Immature natural killer cell (primary cell): ENCODE data around the gene STK36. TPM values are rescaled to one million over a fixed set of nuclear protein-coding genes. Genes with fewer than 3 reads are reported as not detected.

ENCODE experiments used
- DNase-seq, 3 donors: peaks; one replicate each; pipeline ENCODE4 v3.0.0; 2022; ENCODE audit warnings: mixed read lengths in 1 of 3
- H3K27ac Mint-ChIP-seq, 6 donors: one replicate each; pipeline ENCODE4 v1.8.0; 2020; ENCODE audit warnings: mixed read lengths in 6 of 6, mild to moderate bottlenecking in 5 of 6, inconsistent platforms in 4 of 6, moderate library complexity in 3 of 6
- H3K27me3 Mint-ChIP-seq, 3 donors: one replicate each; pipeline ENCODE4 v1.8.0; 2020 to 2021; ENCODE audit warnings: low read depth in 3 of 3, mild to moderate bottlenecking in 3 of 3, mixed read lengths in 3 of 3, moderate library complexity in 3 of 3, inconsistent platforms in 1 of 3
- H3K36me3 Mint-ChIP-seq, 3 donors: one replicate each; pipeline ENCODE4 v1.8.0; 2020; ENCODE audit warnings: mixed read lengths in 3 of 3, inconsistent platforms in 2 of 3, mild to moderate bottlenecking in 2 of 3
- H3K4me1 Mint-ChIP-seq, 2 donors: one replicate each; pipeline ENCODE4 v1.8.0; 2020; ENCODE audit warnings: inconsistent platforms in 2 of 2, mild to moderate bottlenecking in 2 of 2, mixed read lengths in 2 of 2, moderate library complexity in 1 of 2
- H3K4me3 Mint-ChIP-seq, 5 donors: one replicate each; pipeline ENCODE4 v1.8.0; 2020; ENCODE audit warnings: mild to moderate bottlenecking in 5 of 5, mixed read lengths in 5 of 5, inconsistent platforms in 3 of 5, moderate library complexity in 3 of 5
- H3K9me3 Mint-ChIP-seq, 6 donors: one replicate each; pipeline ENCODE4 v1.8.0; 2020; ENCODE audit warnings: mild to moderate bottlenecking in 6 of 6, mixed read lengths in 6 of 6, inconsistent platforms in 4 of 6, moderate library complexity in 3 of 6
- polyA plus RNA-seq, 3 donors: library from polyadenylated mRNA; unstranded; fragments of 300-500 nt; fragmentation: Illumina TruSeq; gene quantifications; one replicate each; pipeline ENCODE4 v1.2.3, GENCODE V29; 2021

Gene STK36
- polyA plus RNA-seq, 3 donors from 2014 or later, result 3.0 to 3.9 (median 3.9) TPM

DNA sequence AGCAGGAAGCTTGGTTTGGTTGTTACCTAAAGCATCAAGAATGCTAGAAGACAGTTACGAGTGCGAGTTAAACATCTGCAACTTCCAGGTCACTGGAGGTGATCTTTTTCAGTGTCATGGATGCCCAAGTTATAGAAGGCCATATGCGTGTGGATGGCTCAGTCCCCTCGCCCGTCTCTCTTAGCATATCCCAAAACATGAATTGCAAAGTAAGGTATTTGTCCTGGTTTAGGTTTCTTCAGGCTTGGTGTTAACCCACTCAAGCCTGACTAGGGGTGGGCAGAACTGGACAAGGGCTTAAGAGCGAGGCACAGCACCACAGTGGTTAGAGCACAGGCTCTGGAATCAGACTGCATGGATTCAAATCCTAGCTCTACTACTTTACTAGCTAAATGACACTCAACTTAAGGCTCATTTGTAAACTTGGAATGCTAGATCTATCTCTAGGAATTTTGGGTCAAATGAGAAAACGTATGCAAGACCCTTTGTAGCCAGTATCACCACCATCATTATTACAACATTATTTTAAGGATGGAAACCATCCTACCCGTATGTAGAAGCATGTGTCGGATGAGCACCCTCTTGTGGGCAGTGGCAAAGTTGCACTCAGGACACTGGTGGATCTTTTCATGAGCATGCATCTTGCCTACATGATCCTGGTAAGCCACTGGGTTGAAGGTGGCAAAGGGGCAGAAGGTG lies 23.6 kb upstream of the STK36 start:
- Mint-ChIP-seq H3K9me3 (no peaks in the 10 kb centered on the region), H3K36me3 (peaks cover 5 to 37% (median 15%) of the 10 kb centered on the region in 3 donors), H3K27ac (peak overlapping the region in 5 of 6 donors; percentile 6 to 80 (median 37)), H3K4me3 (no peak overlapping the region), H3K4me1 (peaks cover 12 to 14% of the 10 kb centered on the region in 2 donors), H3K27me3 (no peaks in the 10 kb centered on the region)
- peak; percentile 23 to 45 (median 33) for DNase-seq

DNA sequence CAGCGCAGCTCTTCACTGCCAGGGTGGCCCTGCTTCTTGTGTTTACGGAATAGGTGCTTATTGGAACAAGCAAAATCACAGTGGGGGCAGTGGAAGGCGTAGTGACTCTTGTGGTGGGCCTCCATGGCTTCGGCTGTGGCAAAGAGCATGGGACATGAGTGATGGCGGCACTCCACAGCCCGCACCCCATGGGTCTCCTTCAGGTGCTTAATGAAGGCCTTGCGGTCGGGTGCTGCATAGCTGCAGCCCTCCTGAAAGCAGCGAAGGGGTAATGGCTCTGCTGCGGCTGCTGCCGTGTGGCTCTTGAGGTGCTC lies 23.1 kb upstream of the STK36 start:
- H3K27me3 Mint-ChIP-seq, result no peaks in the 10 kb centered on the region
- no peaks in the 10 kb centered on the region for H3K9me3 Mint-ChIP-seq
- no peak for DNase-seq
- H3K4me1 Mint-ChIP-seq, result peaks cover 12 to 14% of the 10 kb centered on the region in 2 donors
- H3K4me3 Mint-ChIP-seq, result no peak overlapping the region
- peaks cover 5 to 37% (median 15%) of the 10 kb centered on the region in 3 donors for H3K36me3 Mint-ChIP-seq
- peak overlapping the region in 3 of 6 donors; percentile 37 to 80 (median 46) for H3K27ac Mint-ChIP-seq

DNA sequence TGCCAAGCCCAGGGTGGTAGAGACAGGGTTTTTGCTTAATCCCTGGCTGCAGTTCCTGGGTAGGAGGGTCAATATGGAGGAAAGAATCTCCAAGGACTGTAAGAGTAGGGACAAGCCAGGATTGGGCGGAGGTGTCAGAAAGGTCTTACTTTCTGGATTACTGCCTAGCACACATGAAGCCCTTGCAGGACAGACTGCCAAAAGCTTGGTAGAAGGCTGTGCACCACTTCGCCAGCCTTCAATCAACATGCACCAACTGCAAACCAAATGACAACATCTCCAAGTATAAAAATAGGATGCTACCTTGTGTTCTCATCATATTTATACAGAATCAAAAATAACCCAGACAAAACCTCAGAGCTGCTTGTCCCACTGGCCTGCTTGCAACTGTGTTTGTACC lies 16.1 kb upstream of the STK36 start:
- peaks cover 8 to 15% (median 12%) of the 10 kb centered on the region in 3 donors for H3K36me3 Mint-ChIP-seq
- H3K4me1 Mint-ChIP-seq, result peaks cover 28 to 35% of the 10 kb centered on the region in 2 donors
- H3K4me3 Mint-ChIP-seq, result no peak overlapping the region
- H3K27ac Mint-ChIP-seq, result no peak overlapping the region
- no peaks in the 10 kb centered on the region for H3K9me3 Mint-ChIP-seq
- peaks cover 0 to 2% (median 1%) of the 10 kb centered on the region in 3 donors for H3K27me3 Mint-ChIP-seq
- no peak for DNase-seq

DNA sequence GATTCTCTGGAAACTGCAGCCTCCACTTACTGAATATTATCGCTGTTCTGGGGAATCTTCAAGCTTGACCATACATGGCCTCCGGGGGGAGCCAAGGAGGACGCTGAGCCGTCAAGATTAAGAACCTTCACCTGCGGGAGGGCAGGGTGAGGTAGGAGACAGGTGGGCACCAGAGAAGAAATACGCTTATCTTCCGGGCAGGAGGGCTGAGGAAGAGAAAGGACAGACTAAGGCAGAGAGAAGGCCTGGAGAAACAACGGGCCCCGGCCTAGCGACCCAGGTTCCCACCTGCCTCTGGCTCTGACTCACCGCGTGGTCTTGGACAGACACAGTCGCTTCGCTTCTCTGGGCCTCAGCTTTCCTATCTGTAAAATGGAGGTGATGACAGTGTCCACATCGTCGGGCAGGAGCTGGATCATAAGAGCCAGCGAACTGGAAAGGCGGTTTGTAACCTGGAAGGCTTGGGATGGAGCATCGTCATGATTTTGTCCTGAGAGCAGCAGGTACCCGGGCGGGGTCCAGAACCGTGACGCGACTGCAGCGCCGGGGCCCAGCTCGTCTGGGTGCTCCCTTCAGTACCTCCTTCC lies 13.1 kb upstream of the STK36 start:
- H3K36me3 Mint-ChIP-seq, result peaks cover 8 to 26% (median 8%) of the 10 kb centered on the region in 3 donors
- H3K4me1 Mint-ChIP-seq, result peaks cover 28 to 35% of the 10 kb centered on the region in 2 donors
- peaks cover 0 to 2% (median 1%) of the 10 kb centered on the region in 3 donors for H3K27me3 Mint-ChIP-seq
- peak overlapping the region; percentile 88 to 94 (median 90) for H3K27ac Mint-ChIP-seq
- DNase-seq, result peak in 2 of 3 donors; percentile 17 to 22
- no peaks in the 10 kb centered on the region for H3K9me3 Mint-ChIP-seq
- H3K4me3 Mint-ChIP-seq, result peak overlapping the region; percentile 93 to 100 (median 97)

DNA sequence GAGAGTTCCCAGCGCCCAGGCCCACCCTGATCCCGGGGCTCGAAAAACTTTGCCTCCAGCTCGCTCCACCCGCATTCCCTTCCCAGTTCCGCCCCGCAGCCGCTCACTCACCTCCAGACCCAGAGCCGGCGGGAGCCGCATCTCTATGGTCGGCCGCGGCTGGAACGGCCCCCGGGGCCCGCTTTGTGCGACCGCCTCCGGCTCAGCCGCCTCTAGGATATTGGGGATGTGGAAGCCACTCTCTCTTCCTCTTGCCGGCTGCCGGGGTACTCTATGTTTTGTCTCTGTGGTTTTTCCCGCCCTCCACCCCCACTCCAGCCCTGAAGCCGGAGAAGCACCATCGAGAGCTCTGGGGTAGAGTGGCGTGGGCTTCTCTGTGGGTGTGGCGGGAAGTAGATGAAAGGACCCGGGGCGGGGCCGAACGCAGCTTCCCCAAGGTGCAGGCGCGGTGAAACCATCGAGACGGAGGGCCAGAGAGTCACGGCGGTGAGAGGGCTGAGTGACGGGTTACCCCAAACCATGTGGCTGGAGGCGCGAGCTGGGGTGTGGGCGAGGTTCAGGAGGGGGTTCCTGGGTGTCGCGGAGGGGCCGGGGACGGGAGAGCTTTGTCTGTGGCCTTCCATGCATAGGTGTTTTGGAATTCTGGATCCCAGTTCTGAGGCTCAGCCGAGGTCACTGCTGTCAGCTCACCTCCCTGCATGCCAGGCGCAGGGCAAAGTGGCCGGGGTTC lies 12.5 kb upstream of the STK36 start, which contains the start of the genes BCS1L and ZNF142:
Gene BCS1L, plus strand, starts transcription at position 426 of the 730 bp plus-strand sequence. CDS start 1,305 bp downstream, outside the sequence.
Gene ZNF142, minus strand, starts transcription at position 366 of the 730 bp plus-strand sequence. CDS start 3,194 bp downstream, outside the sequence.
- H3K36me3 Mint-ChIP-seq, result peaks cover 9 to 29% (median 10%) of the 10 kb centered on the region in 3 donors

DNA sequence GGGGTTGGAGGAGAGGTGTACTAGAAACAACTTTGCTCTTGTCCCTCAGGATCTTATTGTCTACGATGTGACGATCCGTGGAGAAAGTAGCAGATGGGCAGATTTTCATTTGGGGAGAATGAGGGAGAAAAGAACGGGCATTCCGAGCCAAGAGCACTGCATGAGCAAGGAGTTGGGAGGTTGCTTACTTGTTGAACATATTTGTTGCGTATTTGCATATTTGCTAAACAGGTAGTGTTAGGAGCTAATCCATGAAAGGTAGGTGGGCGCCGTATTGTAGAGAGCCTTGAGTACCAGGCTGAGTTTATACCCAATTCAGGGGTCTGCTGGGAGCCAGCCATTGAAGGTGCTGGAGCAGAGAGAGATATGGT lies 11.9 kb upstream of the STK36 start:
- H3K4me3 Mint-ChIP-seq, result peak overlapping the region; percentile 93 to 100 (median 97)
- H3K9me3 Mint-ChIP-seq, result no peaks in the 10 kb centered on the region
- DNase-seq, result no peak
- H3K27ac Mint-ChIP-seq, result peak overlapping the region; percentile 88 to 94 (median 90)
- peaks cover 0 to 2% (median 1%) of the 10 kb centered on the region in 3 donors for H3K27me3 Mint-ChIP-seq
- peaks cover 14 to 34% (median 16%) of the 10 kb centered on the region in 3 donors for H3K36me3 Mint-ChIP-seq
- peaks cover 28 to 35% of the 10 kb centered on the region in 2 donors for H3K4me1 Mint-ChIP-seq

More for the DNA sequence above, 12.5 kb upstream of the STK36 start, which contains the start of the genes BCS1L and ZNF142:
- Mint-ChIP-seq H3K4me3 (peak within 1 kb of the TSS; percentile 93 to 100 (median 97)), H3K4me1 (peaks cover 28 to 35% of the 10 kb centered on the region in 2 donors), H3K27ac (peak within 1 kb of the TSS; percentile 88 to 94 (median 90)), H3K9me3 (no peaks in the 10 kb centered on the region), H3K27me3 (peaks cover 0 to 2% (median 1%) of the 10 kb centered on the region in 3 donors)
- peak; percentile 84 to 88 (median 85) for DNase-seq

DNA sequence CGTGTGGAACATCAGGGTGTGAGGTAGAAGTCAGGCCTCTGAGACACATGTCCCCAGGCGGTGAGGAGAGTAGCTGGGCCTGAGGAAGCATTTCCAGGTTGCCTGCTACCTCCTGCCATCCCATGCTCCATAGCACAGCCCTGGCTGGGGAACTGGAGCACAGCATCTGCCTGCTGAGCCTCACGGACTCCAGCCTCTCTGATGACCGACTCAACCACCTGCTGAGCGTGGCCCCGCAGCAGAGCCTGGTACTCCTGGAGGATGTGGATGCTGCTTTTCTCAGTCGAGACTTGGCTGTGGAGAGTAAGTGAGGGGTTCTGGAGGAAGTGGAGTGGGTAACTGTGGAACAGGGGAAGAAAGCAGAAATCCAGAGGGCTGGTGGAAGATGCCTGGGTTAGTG lies 9.5 kb upstream of the STK36 start:
- peaks cover 16 to 35% (median 22%) of the 10 kb centered on the region in 3 donors for H3K36me3 Mint-ChIP-seq
- H3K27me3 Mint-ChIP-seq, result peaks cover 0 to 2% (median 1%) of the 10 kb centered on the region in 3 donors
- no peak for DNase-seq
- no peak overlapping the region for H3K4me3 Mint-ChIP-seq
- no peaks in the 10 kb centered on the region for H3K9me3 Mint-ChIP-seq
- peak overlapping the region in 1 of 6 donors; percentile 66 for H3K27ac Mint-ChIP-seq
- H3K4me1 Mint-ChIP-seq, result peaks cover 28 to 34% of the 10 kb centered on the region in 2 donors

DNA sequence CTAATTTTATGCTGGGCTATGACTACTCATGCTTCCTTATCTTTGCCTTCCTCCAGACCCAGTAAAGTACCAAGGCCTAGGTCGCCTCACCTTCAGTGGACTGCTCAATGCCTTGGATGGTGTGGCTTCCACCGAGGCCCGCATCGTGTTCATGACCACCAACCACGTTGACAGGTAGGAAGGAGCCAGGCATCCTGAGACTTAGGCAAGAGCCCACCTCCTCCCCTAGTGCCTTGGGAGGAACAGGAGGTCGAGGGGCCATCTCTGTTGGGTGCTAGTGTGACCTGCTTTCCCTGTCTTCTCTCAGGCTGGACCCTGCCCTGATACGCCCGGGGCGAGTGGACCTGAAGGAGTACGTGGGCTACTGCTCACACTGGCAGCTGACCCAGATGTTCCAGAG lies 9.1 kb upstream of the STK36 start:
- peaks cover 0 to 2% (median 1%) of the 10 kb centered on the region in 3 donors for H3K27me3 Mint-ChIP-seq
- H3K27ac Mint-ChIP-seq, result no peak overlapping the region
- H3K4me3 Mint-ChIP-seq, result no peak overlapping the region
- H3K9me3 Mint-ChIP-seq, result no peaks in the 10 kb centered on the region
- peaks cover 25 to 29% of the 10 kb centered on the region in 2 donors for H3K4me1 Mint-ChIP-seq
- peaks cover 16 to 34% (median 19%) of the 10 kb centered on the region in 3 donors for H3K36me3 Mint-ChIP-seq
- DNase-seq, result no peak

DNA sequence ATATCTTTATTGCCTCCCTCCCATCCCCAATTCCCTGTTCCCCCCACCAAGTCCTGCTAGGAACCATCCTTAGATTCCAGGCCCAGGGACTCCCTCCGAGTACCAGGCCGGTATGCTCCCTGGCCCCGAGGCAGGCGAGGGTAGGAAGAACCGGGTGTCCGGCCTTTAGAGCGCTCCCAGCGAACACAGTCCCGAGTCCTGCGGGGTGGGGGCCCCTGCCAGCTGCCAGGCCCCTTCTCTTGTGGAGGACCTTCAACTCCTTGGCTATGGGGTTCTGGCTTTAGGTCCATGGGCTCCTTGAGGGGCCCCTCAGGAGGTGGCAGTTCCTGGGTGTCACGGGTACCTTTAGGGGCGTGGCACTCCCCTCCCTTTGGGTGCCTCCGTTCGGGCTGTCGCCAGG lies 8.0 kb upstream of the STK36 start:
- H3K27ac Mint-ChIP-seq, result no peak overlapping the region
- H3K36me3 Mint-ChIP-seq, result peaks cover 16 to 39% (median 19%) of the 10 kb centered on the region in 3 donors
- no peak for DNase-seq
- peaks cover 0 to 3% (median 0%) of the 10 kb centered on the region in 3 donors for H3K27me3 Mint-ChIP-seq
- H3K4me3 Mint-ChIP-seq, result no peak overlapping the region
- no peaks in the 10 kb centered on the region for H3K9me3 Mint-ChIP-seq
- H3K4me1 Mint-ChIP-seq, result peaks cover 15 to 18% of the 10 kb centered on the region in 2 donors

DNA sequence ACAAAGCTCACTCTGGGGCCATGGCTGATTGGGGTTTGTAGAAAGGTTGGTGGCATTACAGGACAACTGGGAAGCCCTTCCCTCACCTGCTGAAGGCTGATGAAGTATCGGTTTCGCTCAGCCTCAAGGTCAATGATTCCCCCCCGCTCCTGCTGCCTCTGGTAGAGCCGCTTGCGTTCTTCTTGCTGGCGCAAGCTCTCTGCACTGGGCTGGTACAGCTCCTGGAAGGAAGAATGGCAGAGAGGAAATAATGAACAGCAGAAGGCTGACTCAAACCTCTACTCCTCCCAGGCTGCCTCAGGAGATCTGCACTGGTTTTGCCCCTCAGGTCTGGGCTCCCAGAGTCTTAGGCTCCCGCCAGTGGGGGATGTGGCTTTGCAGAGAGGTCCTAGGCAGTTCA lies 7.2 kb upstream of the STK36 start:
- Mint-ChIP-seq H3K27me3 (peaks cover 0 to 1% (median 0%) of the 10 kb centered on the region in 3 donors), H3K27ac (no peak overlapping the region), H3K9me3 (no peaks in the 10 kb centered on the region), H3K4me3 (no peak overlapping the region), H3K4me1 (peaks cover 8 to 17% of the 10 kb centered on the region in 2 donors), H3K36me3 (peaks cover 16 to 39% (median 19%) of the 10 kb centered on the region in 3 donors)
- DNase-seq, result no peak

DNA sequence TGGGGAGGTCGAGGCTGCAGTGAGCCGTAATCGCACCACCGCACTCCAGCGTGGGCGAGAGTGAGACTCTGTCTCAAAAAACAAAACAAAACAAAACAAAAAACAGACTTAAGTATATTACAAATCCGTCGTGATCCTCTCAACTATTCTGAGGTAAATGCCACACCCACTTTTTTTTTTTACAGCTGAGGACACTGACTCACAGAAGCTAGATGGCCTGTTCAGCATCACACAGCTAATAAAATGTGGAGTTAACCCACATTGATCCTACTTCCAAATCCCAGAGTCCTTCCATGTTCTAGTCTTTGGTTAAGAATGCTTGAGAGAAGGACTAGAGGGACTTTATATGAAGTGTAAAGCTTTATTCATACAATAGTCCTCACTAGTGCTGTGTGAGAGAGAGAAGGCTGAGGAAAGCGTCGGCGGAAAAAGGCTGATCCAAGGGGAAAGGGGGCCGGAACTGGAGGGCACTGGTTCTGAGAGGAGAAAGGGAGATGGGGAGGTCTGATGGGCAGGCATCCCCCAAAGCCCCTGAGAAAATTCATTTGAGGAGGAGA lies 711 bp upstream of the STK36 start:
- no peak for DNase-seq
- Mint-ChIP-seq H3K27ac (peak overlapping the region; percentile 96 to 97 (median 97)), H3K36me3 (peaks cover 4 to 18% (median 7%) of the 10 kb centered on the region in 3 donors), H3K9me3 (no peaks in the 10 kb centered on the region), H3K4me3 (peak overlapping the region; percentile 96 to 100 (median 97)), H3K4me1 (peaks cover 23 to 31% of the 10 kb centered on the region in 2 donors), H3K27me3 (peaks cover 0 to 4% (median 0%) of the 10 kb centered on the region in 3 donors)

DNA sequence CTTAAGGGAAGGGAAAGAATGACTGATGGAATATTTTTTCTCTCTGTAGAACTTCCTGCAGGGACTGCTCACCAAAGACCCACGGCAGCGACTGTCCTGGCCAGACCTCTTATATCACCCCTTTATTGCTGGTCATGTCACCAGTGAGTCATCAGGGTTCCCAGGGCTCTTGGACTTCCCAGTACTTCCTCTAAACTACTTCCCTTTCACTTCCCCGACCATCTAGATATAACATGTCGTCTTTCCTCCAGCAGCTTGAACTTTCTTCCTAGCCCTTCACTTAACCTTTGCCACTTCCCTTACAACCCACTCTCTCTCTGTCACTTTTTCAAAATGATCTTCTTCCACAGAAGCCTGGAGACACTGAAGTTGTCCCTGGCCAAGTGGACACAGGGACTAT lies 7.2 kb downstream of the STK36 start:
- Mint-ChIP-seq H3K9me3 (no peaks in the 10 kb centered on the region), H3K4me1 (no peaks in the 10 kb centered on the region), H3K36me3 (peaks cover 14 to 34% (median 20%) of the 10 kb centered on the region in 3 donors), H3K4me3 (no peak overlapping the region), H3K27ac (peak overlapping the region in 1 of 6 donors; percentile 20), H3K27me3 (no peaks in the 10 kb centered on the region)
- DNase-seq, result no peak

DNA sequence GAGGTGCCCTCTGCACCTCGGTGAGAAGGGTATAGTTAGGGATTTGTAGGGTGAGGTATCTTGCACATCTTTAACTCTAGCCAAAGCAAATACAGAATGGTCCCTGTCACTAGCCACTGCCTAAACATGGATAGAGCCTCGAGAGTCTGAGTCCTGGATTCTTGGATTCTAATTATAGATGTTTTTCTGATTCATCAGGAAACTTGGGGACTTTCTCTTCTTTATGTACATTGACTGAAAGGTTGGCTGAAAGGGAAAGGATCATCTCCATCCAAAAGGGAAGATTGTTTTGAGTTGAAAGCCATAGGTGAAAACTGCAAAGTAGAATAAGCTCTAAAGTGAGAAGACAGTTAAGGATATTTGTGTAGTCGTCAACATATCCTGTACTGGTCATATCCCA lies 8.2 kb downstream of the STK36 start:
- H3K4me3 Mint-ChIP-seq, result no peak overlapping the region
- no peaks in the 10 kb centered on the region for H3K27me3 Mint-ChIP-seq
- H3K36me3 Mint-ChIP-seq, result peaks cover 14 to 34% (median 20%) of the 10 kb centered on the region in 3 donors
- H3K27ac Mint-ChIP-seq, result no peak overlapping the region
- no peaks in the 10 kb centered on the region for H3K9me3 Mint-ChIP-seq
- no peak for DNase-seq
- no peaks in the 10 kb centered on the region for H3K4me1 Mint-ChIP-seq
